Ascending aorta (tissue), 2 donors: Measurements from ENCODE around the gene GADD45G. TPM values are rescaled to one million over a fixed set of nuclear protein-coding genes. Genes with fewer than 3 reads are reported as not detected.

Experiments used
- DNase-seq, 2 donors: peaks; one replicate each; pipeline ENCODE4 v3.0.0-alpha.2; 2019; ENCODE audit warnings: low spot score in 2 of 2
- H3K27ac ChIP-seq, 2 donors: fragments of 200-600 bp; sonication (generic); one replicate each; pipeline ENCODE4 v1.5.1; 2016 to 2017; ENCODE audit warnings: mild to moderate bottlenecking in 1 of 2
- H3K27me3 ChIP-seq: fragments of 200-600 bp; sonication (generic); one replicate; pipeline ENCODE4 v1.5.1; 2017
- H3K36me3 ChIP-seq, 2 donors: fragments of 200-600 bp; sonication (generic); one replicate each; pipeline ENCODE4 v1.5.1; 2016
- H3K4me1 ChIP-seq, 2 donors: fragments of 200-600 bp; sonication (generic); one replicate each; pipeline ENCODE4 v1.5.1; 2016 to 2017; ENCODE audit warnings: mild to moderate bottlenecking in 1 of 2
- H3K4me3 ChIP-seq, 2 donors: fragments of 200-600 bp; sonication (generic); one replicate each; pipeline ENCODE4 v1.5.1; 2016 to 2017; ENCODE audit warnings: mild to moderate bottlenecking in 1 of 2
- H3K9me3 ChIP-seq, 2 donors: fragments of 200-600 bp; sonication (generic); one replicate each; pipeline ENCODE4 v1.5.1; 2016
- CTCF ChIP-seq, 3 experiments: fragments of 200-600 bp in 2 of 3; fragments of 450-650 bp in 1 of 3; sonication (generic) in 2 of 3; IDR thresholded peaks; one replicate each; pipeline ENCODE4 v1.5.1; 2016 to 2019; ENCODE audit warnings: antibody characterized with exemption in 3 of 3, mild to moderate bottlenecking in 1 of 3, moderate library complexity in 1 of 3
- intact Hi-C: fragments of 100-400 bp; cut with DNase I; formaldehyde crosslinking; loops from one replicate; pipeline ENCODE4 v1.15.1; 2023
- total RNA-seq: library from RNA; depleted of rRNA; stranded (reverse); fragments of >200 nt; gene quantifications from one replicate; pipeline ENCODE4 v1.1.0, GENCODE V29; 2016

The GADD45G gene
- total RNA-seq, 1 donor from 2014 or later = 4.6 TPM

DNA sequence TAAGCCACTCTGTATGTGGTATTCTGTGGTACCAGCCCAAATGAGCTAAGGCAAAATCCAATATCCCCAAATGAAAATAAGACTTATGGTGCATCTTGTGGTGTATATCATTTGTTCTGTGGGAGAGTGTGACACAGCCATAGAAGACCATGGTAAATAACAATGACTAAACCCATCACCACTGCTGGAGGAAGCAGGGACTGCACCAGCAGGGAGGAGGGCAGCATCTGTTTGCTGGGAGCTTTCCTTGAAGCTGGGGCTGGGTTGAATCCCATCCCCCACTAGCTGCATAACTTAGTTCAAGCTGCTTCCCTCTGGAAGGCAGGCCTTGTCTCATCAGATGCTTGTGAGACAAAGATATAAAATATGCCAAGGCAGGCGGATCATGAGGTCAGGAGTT is 14.2 kb downstream of the GADD45G start:
- Histone ChIP-seq H3K27ac (no peak overlapping the region), H3K27me3 (no peaks in the 10 kb centered on the region), H3K36me3 (no peaks in the 10 kb centered on the region), H3K9me3 (no peaks in the 10 kb centered on the region), H3K4me3 (no peak overlapping the region), H3K4me1 (no peaks in the 10 kb centered on the region)
- intact Hi-C loops = no loop called here
- TF ChIP-seq CTCF (IDR thresholded peaks at IDR 0.05) = no peak
- DNase-seq = no peak

DNA sequence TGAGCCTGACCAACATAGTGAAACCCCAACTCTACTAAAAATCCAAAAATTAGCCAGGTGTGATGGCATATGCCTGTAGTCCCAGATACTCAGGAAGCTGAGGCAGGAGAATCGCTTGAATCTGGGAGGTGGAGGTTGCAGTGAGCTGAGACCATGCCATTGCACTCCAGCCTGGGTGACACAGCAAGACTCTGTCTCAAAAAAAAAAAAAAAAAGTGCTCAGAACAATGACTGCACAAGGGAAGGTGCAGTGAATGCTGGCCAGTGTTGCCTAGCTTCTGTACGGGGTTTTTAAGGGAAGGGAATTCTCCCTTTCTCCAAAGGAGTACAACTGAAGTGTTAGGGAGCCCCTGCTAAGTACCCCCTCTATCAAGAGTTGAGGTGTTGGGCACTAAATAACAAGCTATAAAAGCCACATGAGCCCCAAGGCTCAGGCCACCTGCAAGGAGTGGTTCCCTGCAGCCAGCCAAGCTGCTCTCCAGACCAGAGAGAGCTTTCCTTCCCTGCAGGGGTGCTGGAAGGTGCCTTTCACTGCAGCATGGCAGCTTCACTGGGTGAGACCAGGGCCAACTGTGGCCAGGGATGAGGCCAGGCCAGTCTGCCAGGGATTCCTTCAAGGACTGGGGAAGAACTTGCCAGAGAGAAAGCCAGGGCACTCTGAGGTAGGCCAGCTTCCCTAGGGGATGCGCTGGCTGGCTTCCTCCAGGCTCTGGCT is 14.8 kb downstream of the GADD45G start:
- intact Hi-C loops = no loop called here
- Histone ChIP-seq H3K9me3 (no peaks in the 10 kb centered on the region), H3K4me1 (no peaks in the 10 kb centered on the region), H3K4me3 (no peak overlapping the region), H3K36me3 (no peaks in the 10 kb centered on the region), H3K27ac (no peak overlapping the region), H3K27me3 (no peaks in the 10 kb centered on the region)
- TF ChIP-seq CTCF (IDR thresholded peaks at IDR 0.05) = no peak
- no peak for DNase-seq

DNA sequence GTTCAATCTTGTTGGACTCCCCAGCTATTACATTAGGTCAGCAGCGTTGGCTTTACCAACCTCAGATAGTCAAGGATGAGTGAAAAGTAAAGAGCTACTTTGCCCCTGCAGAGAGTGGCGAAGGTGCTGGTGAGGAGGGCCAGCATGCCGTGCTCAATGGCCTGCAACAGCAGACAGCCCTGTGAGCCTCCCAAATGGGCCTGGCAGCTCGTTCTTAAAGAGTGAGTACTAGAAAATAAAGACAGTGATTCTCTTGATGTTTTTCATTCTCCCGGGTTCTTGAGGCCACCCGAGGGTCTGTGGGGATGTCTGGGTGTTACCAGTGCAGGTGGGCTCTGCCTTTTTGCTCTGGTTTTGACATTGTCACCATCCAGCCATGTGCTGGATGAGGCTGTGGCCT is 16.2 kb downstream of the GADD45G start:
- Histone ChIP-seq H3K4me3 (no peak overlapping the region), H3K4me1 (no peaks in the 10 kb centered on the region), H3K36me3 (no peaks in the 10 kb centered on the region), H3K9me3 (no peaks in the 10 kb centered on the region), H3K27ac (no peak overlapping the region), H3K27me3 (no peaks in the 10 kb centered on the region)
- TF ChIP-seq CTCF (IDR thresholded peaks at IDR 0.05) = no peak
- DNase-seq = no peak
- intact Hi-C loops = no loop called here

- Histone ChIP-seq H3K27ac (no peak overlapping the region), H3K36me3 (no peaks in the 10 kb centered on the region), H3K4me3 (no peak overlapping the region), H3K27me3 (no peaks in the 10 kb centered on the region), H3K9me3 (no peaks in the 10 kb centered on the region), H3K4me1 (no peaks in the 10 kb centered on the region)
- no peak for TF ChIP-seq CTCF (IDR thresholded peaks at IDR 0.05)
- intact Hi-C loops = no loop called here
- DNase-seq = no peak
Measured at GRCh38 chr9:89621676-89622075, 16.9 kb downstream of the GADD45G start.

GRCh38 chr9:89622933-89623861 is 18.4 kb downstream of the GADD45G start:
- Histone ChIP-seq H3K4me3 (no peak overlapping the region), H3K27ac (no peak overlapping the region), H3K9me3 (no peaks in the 10 kb centered on the region), H3K36me3 (no peaks in the 10 kb centered on the region), H3K27me3 (no peaks in the 10 kb centered on the region), H3K4me1 (no peaks in the 10 kb centered on the region)
- no peak for TF ChIP-seq CTCF (IDR thresholded peaks at IDR 0.05)
- no peak for DNase-seq
- intact Hi-C loops = no loop called here
